ENCODE results near the gene MUC2.
"Not testable (repeated sequence)": the region's sequence is repeated elsewhere in the genome, so short reads cannot be mapped to it uniquely, and the experiment has no call there.

- not testable (repeated sequence) for TF ChIP-seq CTCF (conservative IDR thresholded peaks at IDR 0.05); EZH2 (IDR thresholded peaks at IDR 0.05; ENCODE audit: low read depth)
These were observed 40.6 kb downstream of the MUC2 start for GRCh38 chr11:1115292-1115691.

Measured in PC-9 (cell line).